HepG2 (cell line): ENCODE results near the gene EXOC6B. TPM values are rescaled to one million over a fixed set of nuclear protein-coding genes. Genes with fewer than 3 reads are reported as not detected.

Source experiments
- ATF3 ChIP-seq: sonication (generic); formaldehyde crosslinking; IDR thresholded peaks from 2 replicates; pipeline ENCODE4 v1.4.0; 2020; ENCODE audit warnings: missing genetic modification reagents
- CEBPG ChIP-seq: IDR thresholded peaks from 2 replicates; pipeline ENCODE4 v1.6.1; 2016
- GFI1 ChIP-seq: sonication (generic); formaldehyde crosslinking; IDR thresholded peaks from 2 replicates; pipeline ENCODE4 v1.5.0; 2020; ENCODE audit warnings: missing genetic modification reagents, mild to moderate bottlenecking, borderline replicate concordance
- KDM5B ChIP-seq: sonication (generic); formaldehyde crosslinking; IDR thresholded peaks from 2 replicates; pipeline ENCODE4 v1.4.0; 2020; ENCODE audit warnings: missing genetic modification reagents, mild to moderate bottlenecking, borderline replicate concordance
- MAF1 ChIP-seq: sonication (generic); formaldehyde crosslinking; IDR thresholded peaks from 2 replicates; pipeline ENCODE4 v1.5.0; 2020; ENCODE audit warnings: missing genetic modification reagents, borderline replicate concordance
- MATR3 ChIP-seq: sonication (generic); formaldehyde crosslinking; IDR thresholded peaks from 2 replicates; pipeline ENCODE4 v1.4.0; 2020; ENCODE audit warnings: missing genetic modification reagents
- MIER3 ChIP-seq: IDR thresholded peaks from 2 replicates; pipeline ENCODE4 v1.6.1; 2016; ENCODE audit warnings: missing compliant biosample characterization, borderline replicate concordance
- MXI1 ChIP-seq: IDR thresholded peaks from 3 replicates; pipeline ENCODE4 v1.6.1; 2012; ENCODE audit warnings: low read depth, low read length, inconsistent platforms, borderline replicate concordance
- NR2C2 ChIP-seq: sonication (generic); formaldehyde crosslinking; IDR thresholded peaks from 2 replicates; pipeline ENCODE4 v1.4.0; 2020; ENCODE audit warnings: missing genetic modification reagents, mild to moderate bottlenecking, moderate library complexity, borderline replicate concordance
- NR2F2 ChIP-seq: IDR thresholded peaks from 2 replicates; pipeline ENCODE4 v1.6.1; 2012; ENCODE audit warnings: low read depth, inconsistent platforms, borderline replicate concordance
- PHF8 ChIP-seq: sonication (generic); formaldehyde crosslinking; IDR thresholded peaks from 2 replicates; pipeline ENCODE4 v1.5.0; 2020; ENCODE audit warnings: missing genetic modification reagents
- RXRB ChIP-seq: IDR thresholded peaks from 2 replicates; pipeline ENCODE4 v1.6.1; 2016; ENCODE audit warnings: borderline replicate concordance, missing genetic modification reagents, missing compliant biosample characterization
- SMAD3 ChIP-seq: sonication (generic); formaldehyde crosslinking; IDR thresholded peaks from 2 replicates; pipeline ENCODE4 v1.4.0; 2020; ENCODE audit warnings: missing genetic modification reagents
- SP4 ChIP-seq: sonication (generic); formaldehyde crosslinking; IDR thresholded peaks from 2 replicates; pipeline ENCODE4 v1.8.1; 2023; ENCODE audit warnings: mild to moderate bottlenecking, missing genetic modification reagents
- THAP8 ChIP-seq: sonication (generic); formaldehyde crosslinking; IDR thresholded peaks from 2 replicates; pipeline ENCODE4 v1.5.1; 2020; ENCODE audit warnings: missing genetic modification reagents, mild to moderate bottlenecking, borderline replicate concordance
- ZGPAT ChIP-seq: IDR thresholded peaks from 2 replicates; pipeline ENCODE4 v1.6.1; 2016; ENCODE audit warnings: mild to moderate bottlenecking
- ZNF207 ChIP-seq: fragments of 450-650 bp; IDR thresholded peaks from 2 replicates; pipeline ENCODE4 v1.6.1; 2016; ENCODE audit warnings: antibody characterized with exemption, borderline replicate concordance
- ZNF232 ChIP-seq: sonication (generic); formaldehyde crosslinking; IDR thresholded peaks from 2 replicates; pipeline ENCODE4 v1.4.0; 2020; ENCODE audit warnings: missing genetic modification reagents, borderline replicate concordance
- ZNF235 ChIP-seq: sonication (generic); formaldehyde crosslinking; IDR thresholded peaks from 2 replicates; pipeline ENCODE4 v1.8.1; 2023; ENCODE audit warnings: mild to moderate bottlenecking, missing genetic modification reagents, borderline replicate concordance
- ZNF281 ChIP-seq: sonication (generic); formaldehyde crosslinking; IDR thresholded peaks from 2 replicates; pipeline ENCODE4 v1.4.0; 2020; ENCODE audit warnings: missing genetic modification reagents, borderline replicate concordance
- ZNF761 ChIP-seq: sonication (generic); formaldehyde crosslinking; conservative IDR thresholded peaks from 2 replicates; pipeline ENCODE4 v1.4.0; 2020; ENCODE audit warnings: mild to moderate bottlenecking, missing genetic modification reagents
- ZNF768 ChIP-seq: sonication (generic); formaldehyde crosslinking; IDR thresholded peaks from 2 replicates; pipeline ENCODE4 v1.4.0; 2020; ENCODE audit warnings: missing genetic modification reagents
- ZNF781 ChIP-seq: sonication (generic); formaldehyde crosslinking; IDR thresholded peaks from 2 replicates; pipeline ENCODE4 v1.5.1; 2020; ENCODE audit warnings: borderline replicate concordance, mild to moderate bottlenecking, missing genetic modification reagents; ENCODE audit errors: not compliant biosample characterization
- ZNF850 ChIP-seq: sonication (generic); formaldehyde crosslinking; conservative IDR thresholded peaks from 2 replicates; pipeline ENCODE4 v1.9.0; 2021; ENCODE audit warnings: mild to moderate bottlenecking, missing genetic modification reagents
- polyA plus RNA-seq, 8 experiments: library from polyadenylated mRNA; depleted of rRNA in 3 of 8; stranded (reverse) in 7 of 8; unstranded in 1 of 8; fragments of >200 nt; fragmentation: Illumina TruSeq in 4 of 8; extraction: Trizol in 4 of 8; gene quantifications; 2 replicates each; pipeline versions ENCODE4 v1.2.1 to v1.2.3, GENCODE V29; 2011 to 2016; ENCODE audit warnings: low read depth in 4 of 8, missing spikeins in 1 of 8, mixed read lengths in 1 of 8; ENCODE audit not compliant: insufficient read depth in 1 of 8
- total RNA-seq, 5 experiments: library from RNA; depleted of rRNA; stranded (reverse); fragments of >200 nt; fragmentation: Illumina TruSeq; extraction: Trizol; gene quantifications; 2 replicates each; pipeline ENCODE4 v1.2.3, GENCODE V29; 2016; ENCODE audit warnings: low read depth in 1 of 5

EXOC6B gene
- total and polyA plus RNA-seq, 2 of the 13 experiments (the other 11 are each of a cell fraction or from before 2014, with no cell fraction given), result 9.1 to 15.9 TPM

GRCh38 chr2:72548081-72548764 lies 277.6 kb downstream of the EXOC6B start (continued):
- TF ChIP-seq ZNF281 (CRISPR knock-in tag), result peak; percentile 85
- no peak for TF ChIP-seq MATR3 (CRISPR knock-in tag)
- TF ChIP-seq NR2C2 (CRISPR knock-in tag), result peak; percentile 27; the same call in 1 of the 2 replicates
- no peak for TF ChIP-seq SMAD3 (CRISPR knock-in tag)
- TF ChIP-seq ZNF207, result no peak
- peak; percentile 90 for TF ChIP-seq RXRB
- TF ChIP-seq GFI1, result peak; percentile 25; the same call in 1 of the 2 replicates
- TF ChIP-seq MXI1, result no peak
- no peak for TF ChIP-seq ZNF781 (CRISPR knock-in tag)
- no peak for TF ChIP-seq ZNF232 (CRISPR knock-in tag)
- TF ChIP-seq ATF3 (CRISPR knock-in tag), result no peak
- TF ChIP-seq NR2F2, result peak; percentile 79
- TF ChIP-seq ZNF235 (CRISPR knock-in tag), result no peak
- no peak for TF ChIP-seq ZNF761 (CRISPR knock-in tag)
- TF ChIP-seq MIER3 (CRISPR knock-in tag), result no peak
- no peak for TF ChIP-seq THAP8 (CRISPR knock-in tag)
- TF ChIP-seq ZGPAT, result 0 out of 2 replicates have a peak, but pooled peaks have one; percentile 23
- no peak for TF ChIP-seq ZNF768 (CRISPR knock-in tag)
- TF ChIP-seq MAF1 (CRISPR knock-in tag), result no peak
- no peak for TF ChIP-seq PHF8 (CRISPR knock-in tag)
- TF ChIP-seq KDM5B (CRISPR knock-in tag), result no peak
- no peak for TF ChIP-seq SP4
- peak; percentile 64 for TF ChIP-seq CEBPG
- TF ChIP-seq ZNF850 (CRISPR knock-in tag), result no peak
